ENCODE data around the gene CPT1B. TPM values are rescaled to one million over a fixed set of nuclear protein-coding genes. Genes with fewer than 3 reads are reported as not detected.

The CPT1B gene
- total RNA-seq, 1 donor from 2014 or later = 89.0 TPM

DNA sequence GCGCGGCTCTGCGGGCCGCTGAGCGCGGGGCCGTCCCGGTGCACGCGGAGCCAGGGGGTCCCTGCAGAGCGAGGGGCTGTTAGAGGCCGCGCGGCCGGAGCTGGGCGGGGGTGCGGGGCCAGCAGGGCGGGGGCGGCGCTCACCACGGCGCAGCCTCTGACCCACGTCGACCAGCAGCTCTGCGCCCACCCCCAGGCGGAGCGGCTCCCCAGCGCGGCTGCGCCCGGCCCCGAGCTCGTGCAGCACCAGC, 52.4 kb downstream of the CPT1B start:
- no peak for DNase-seq (ENCODE audit: low spot score)
- Mint-ChIP-seq H3K36me3 (ENCODE audit: low read depth, unreplicated experiment) (peaks cover 9% of the 10 kb centered on the region), H3K27me3 (ENCODE audit: unreplicated experiment) (peaks cover 35% of the 10 kb centered on the region), H3K9me3 (ENCODE audit: unreplicated experiment) (no peaks in the 10 kb centered on the region), H3K27ac (ENCODE audit: unreplicated experiment) (no peak overlapping the region), H3K4me3 (ENCODE audit: unreplicated experiment) (peak overlapping the region; percentile 47), H3K4me1 (ENCODE audit: unreplicated experiment) (peaks cover 6% of the 10 kb centered on the region)
- TF ChIP-seq, protein P1, sequence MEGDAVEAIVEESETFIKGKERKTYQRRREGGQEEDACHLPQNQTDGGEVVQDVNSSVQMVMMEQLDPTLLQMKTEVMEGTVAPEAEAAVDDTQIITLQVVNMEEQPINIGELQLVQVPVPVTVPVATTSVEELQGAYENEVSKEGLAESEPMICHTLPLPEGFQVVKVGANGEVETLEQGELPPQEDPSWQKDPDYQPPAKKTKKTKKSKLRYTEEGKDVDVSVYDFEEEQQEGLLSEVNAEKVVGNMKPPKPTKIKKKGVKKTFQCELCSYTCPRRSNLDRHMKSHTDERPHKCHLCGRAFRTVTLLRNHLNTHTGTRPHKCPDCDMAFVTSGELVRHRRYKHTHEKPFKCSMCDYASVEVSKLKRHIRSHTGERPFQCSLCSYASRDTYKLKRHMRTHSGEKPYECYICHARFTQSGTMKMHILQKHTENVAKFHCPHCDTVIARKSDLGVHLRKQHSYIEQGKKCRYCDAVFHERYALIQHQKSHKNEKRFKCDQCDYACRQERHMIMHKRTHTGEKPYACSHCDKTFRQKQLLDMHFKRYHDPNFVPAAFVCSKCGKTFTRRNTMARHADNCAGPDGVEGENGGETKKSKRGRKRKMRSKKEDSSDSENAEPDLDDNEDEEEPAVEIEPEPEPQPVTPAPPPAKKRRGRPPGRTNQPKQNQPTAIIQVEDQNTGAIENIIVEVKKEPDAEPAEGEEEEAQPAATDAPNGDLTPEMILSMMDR (IDR thresholded peaks at IDR 0.05; ENCODE audit: unreplicated experiment) = no peak

DNA sequence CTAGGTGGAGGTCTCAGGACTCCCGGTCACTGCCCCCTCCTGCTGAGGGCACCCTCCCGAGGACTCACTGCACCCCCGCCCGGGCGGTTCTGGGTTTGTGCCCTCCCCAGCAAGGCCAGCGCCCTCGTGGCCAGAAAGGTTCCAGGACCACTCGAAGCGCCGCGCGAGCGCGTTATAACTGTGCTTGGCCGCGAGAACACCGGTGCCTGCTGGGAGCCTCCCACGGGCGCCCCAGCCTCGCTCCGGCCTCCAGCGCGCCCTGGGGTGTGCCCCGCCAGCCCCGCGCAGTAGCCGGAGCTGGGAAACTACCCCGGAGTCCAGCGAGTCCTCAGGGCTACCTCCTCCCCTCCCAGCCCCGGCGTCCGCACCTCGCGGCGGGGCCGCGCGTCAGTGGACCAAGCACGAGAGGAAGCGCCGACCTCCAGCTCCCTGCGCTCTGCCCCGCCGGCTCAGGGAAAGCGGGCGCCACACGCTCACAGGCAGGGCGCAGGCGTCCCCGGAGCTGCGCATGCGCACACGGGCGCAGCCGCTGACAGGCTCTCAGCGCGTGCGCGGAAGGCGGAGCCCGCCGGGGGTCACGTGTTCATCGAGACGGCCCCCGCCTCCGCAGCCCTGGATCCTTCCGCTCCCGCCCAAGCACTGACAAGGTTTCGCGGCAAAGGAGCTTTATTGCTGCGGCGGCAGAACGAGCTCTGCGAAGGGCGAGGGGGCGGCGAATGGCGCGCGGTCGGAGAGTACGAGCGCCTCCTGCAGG, 52.9 kb downstream of the CPT1B start, which contains the start of gene SCO2:
Gene SCO2, minus strand, starts transcription at position 495 of the 754 bp plus-strand sequence. CDS start 1,187 bp downstream, outside the sequence.
- TF ChIP-seq, protein P1 (IDR thresholded peaks at IDR 0.05; ENCODE audit: unreplicated experiment) = peak; percentile 14
- peak; percentile 97 for DNase-seq (ENCODE audit: low spot score)
- H3K4me3 Mint-ChIP-seq (ENCODE audit: unreplicated experiment) = peak within 1 kb of the TSS; percentile 95

DNA sequence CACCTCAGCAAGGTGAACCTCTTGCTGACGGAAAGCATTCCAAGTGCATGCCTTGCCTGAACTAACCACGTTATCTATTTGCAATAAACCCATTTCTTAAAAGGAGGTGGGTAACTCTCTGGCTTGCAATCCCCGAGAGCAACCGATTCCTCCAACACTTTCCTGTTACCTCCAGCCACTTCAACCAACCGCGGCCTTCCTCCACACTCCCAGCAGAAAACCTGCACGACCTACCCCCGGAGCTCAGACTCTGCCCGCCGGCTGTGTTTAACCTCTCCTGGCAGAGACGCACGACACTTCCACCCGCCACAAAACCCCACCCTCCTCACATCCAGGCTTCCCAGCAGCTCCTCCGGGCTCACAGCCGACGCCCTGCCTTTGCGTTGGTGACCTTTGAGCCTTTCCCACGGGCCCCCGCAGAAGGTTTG, 53.5 kb downstream of the CPT1B start:
- Mint-ChIP-seq H3K27ac (ENCODE audit: unreplicated experiment) (peak overlapping the region; percentile 78), H3K36me3 (ENCODE audit: low read depth, unreplicated experiment) (peaks cover 14% of the 10 kb centered on the region), H3K4me1 (ENCODE audit: unreplicated experiment) (peaks cover 6% of the 10 kb centered on the region), H3K9me3 (ENCODE audit: unreplicated experiment) (no peaks in the 10 kb centered on the region), H3K27me3 (ENCODE audit: unreplicated experiment) (peaks cover 32% of the 10 kb centered on the region), H3K4me3 (ENCODE audit: unreplicated experiment) (peak overlapping the region; percentile 95)
- DNase-seq (ENCODE audit: low spot score) = no peak
- TF ChIP-seq, protein P1 (IDR thresholded peaks at IDR 0.05; ENCODE audit: unreplicated experiment) = no peak

More for the DNA sequence above, 52.9 kb downstream of the CPT1B start, which contains the start of gene SCO2:
- Mint-ChIP-seq H3K4me1 (ENCODE audit: unreplicated experiment) (peaks cover 6% of the 10 kb centered on the region), H3K27me3 (ENCODE audit: unreplicated experiment) (peaks cover 33% of the 10 kb centered on the region), H3K36me3 (ENCODE audit: low read depth, unreplicated experiment) (peaks cover 12% of the 10 kb centered on the region), H3K27ac (ENCODE audit: unreplicated experiment) (peak within 1 kb of the TSS; percentile 78), H3K9me3 (ENCODE audit: unreplicated experiment) (no peaks in the 10 kb centered on the region)

- Mint-ChIP-seq H3K27me3 (ENCODE audit: unreplicated experiment) (peaks cover 30% of the 10 kb centered on the region), H3K27ac (ENCODE audit: unreplicated experiment) (peak overlapping the region; percentile 78), H3K4me1 (ENCODE audit: unreplicated experiment) (peaks cover 6% of the 10 kb centered on the region), H3K4me3 (ENCODE audit: unreplicated experiment) (peak overlapping the region; percentile 95), H3K36me3 (ENCODE audit: low read depth, unreplicated experiment) (peaks cover 18% of the 10 kb centered on the region), H3K9me3 (ENCODE audit: unreplicated experiment) (no peaks in the 10 kb centered on the region)
- TF ChIP-seq, protein P1 (IDR thresholded peaks at IDR 0.05; ENCODE audit: unreplicated experiment) = no peak
- DNase-seq (ENCODE audit: low spot score) = no peak
These were observed 54.2 kb downstream of the CPT1B start for GRCh38 chr22:50523806-50524675.
